IMR-90 (cell line): ENCODE results near the gene NF1. TPM values are rescaled to one million over a fixed set of nuclear protein-coding genes. Genes with fewer than 3 reads are reported as not detected.

Experiments
- ATAC-seq: fragments of 200-7000 bp; cut with Tn5 transposase; 2 replicates; pipeline ENCODE4 v1.9.1; 2020; ENCODE audit warnings: low read depth, mild to moderate bottlenecking, moderate library complexity
- BruUV-seq: library from RNA; stranded (reverse); fragments of 400-500 nt; replicated peaks from 2 replicates; lab custom pipeline; 2021; lab: Mats Ljungman, UMichigan
- CTCF ChIA-PET: fragments of 300-600 bp; formaldehyde crosslinking; extraction: SDS; loops from one replicate; lab custom pipeline; 2021; ENCODE audit warnings: antibody characterized with exemption; lab: Yijun Ruan, JAX
- POLR2A ChIA-PET: fragments of 300-600 bp; sonication (Branson Sonifier 250); formaldehyde crosslinking; loops from one replicate; lab custom pipeline; 2022; ENCODE audit warnings: antibody characterized with exemption; ENCODE audit not compliant: unreplicated experiment; lab: Charles Lee
- DNase-seq: peaks from one replicate; pipeline ENCODE4 v3.0.0; 2013
- H2AFZ ChIP-seq: replicated peaks from 2 replicates; pipeline ENCODE3; 2013; ENCODE audit warnings: low read length, mild to moderate bottlenecking; ENCODE audit not compliant: poor library complexity
- H2AK5ac ChIP-seq: 2 replicates; pipeline ENCODE4 v1.6.1; 2013; ENCODE audit warnings: low read depth, low read length, inconsistent platforms
- H2AK9ac ChIP-seq: replicated peaks from 2 replicates; pipeline ENCODE3; 2013; ENCODE audit warnings: mild to moderate bottlenecking, low read depth, low read length, moderate library complexity; ENCODE audit not compliant: poor library complexity
- H2BK120ac ChIP-seq: 2 replicates; pipeline ENCODE4 v1.6.1; 2013; ENCODE audit warnings: low read depth, low read length, inconsistent platforms
- H2BK15ac ChIP-seq: 3 replicates; pipeline ENCODE4 v1.6.1; 2013; ENCODE audit warnings: low read depth, low read length, inconsistent platforms
- H2BK20ac ChIP-seq: 2 replicates; pipeline ENCODE4 v1.6.1; 2013; ENCODE audit warnings: low read depth, mild to moderate bottlenecking, inconsistent platforms, low read length, moderate library complexity
- H2BK5ac ChIP-seq: 2 replicates; pipeline ENCODE4 v1.6.1; 2013; ENCODE audit warnings: mild to moderate bottlenecking, low read depth, low read length, inconsistent platforms; ENCODE audit not compliant: poor library complexity, severe bottlenecking
- H3K14ac ChIP-seq: replicated peaks from 2 replicates; pipeline ENCODE4 v1.6.1; 2013; ENCODE audit warnings: low read depth, low read length, inconsistent platforms
- H3K18ac ChIP-seq: 2 replicates; pipeline ENCODE4 v1.6.1; 2013; ENCODE audit warnings: low read depth, low read length, control low read depth
- H3K23ac ChIP-seq: 2 replicates; pipeline ENCODE4 v1.6.1; 2013; ENCODE audit warnings: low read depth, low read length, inconsistent platforms
- H3K27ac ChIP-seq: 2 replicates; pipeline ENCODE4 v1.5.1; 2013; ENCODE audit warnings: mild to moderate bottlenecking, control low read depth, low read length; ENCODE audit not compliant: insufficient read depth
- H3K27me3 ChIP-seq: 2 replicates; pipeline ENCODE4 v1.6.1; 2013; ENCODE audit warnings: low read length; ENCODE audit not compliant: control insufficient read depth, insufficient read depth
- H3K36me3 ChIP-seq: 2 replicates; pipeline ENCODE4 v1.6.1; 2013; ENCODE audit warnings: low read length, mixed read lengths; ENCODE audit not compliant: control insufficient read depth, insufficient read depth
- H3K4ac ChIP-seq: 2 replicates; pipeline ENCODE4 v1.6.1; 2013; ENCODE audit warnings: low read depth, low read length, inconsistent platforms
- H3K4me1 ChIP-seq: 2 replicates; pipeline ENCODE4 v1.6.1; 2013; ENCODE audit warnings: low read length, mixed read lengths; ENCODE audit not compliant: control insufficient read depth, insufficient read depth
- H3K4me2 ChIP-seq: 2 replicates; pipeline ENCODE4 v1.6.1; 2013; ENCODE audit warnings: low read depth, mild to moderate bottlenecking, control low read depth, low read length, moderate library complexity
- H3K4me3 ChIP-seq: 2 replicates; pipeline ENCODE4 v1.5.1; 2013; ENCODE audit warnings: low read depth, mild to moderate bottlenecking, control low read depth, low read length, moderate library complexity; ENCODE audit not compliant: insufficient read depth
- H3K56ac ChIP-seq: 2 replicates; pipeline ENCODE4 v1.6.1; 2013; ENCODE audit warnings: low read length, inconsistent platforms; ENCODE audit not compliant: insufficient read depth; ENCODE audit errors: extremely low read depth
- H3K79me1 ChIP-seq, 2 experiments: 2 replicates each; pipeline ENCODE4 v1.6.1; 2013; ENCODE audit warnings: low read length in 2 of 2, inconsistent platforms in 1 of 2, low read depth in 1 of 2
- H3K9ac ChIP-seq: 2 replicates; pipeline ENCODE4 v1.6.1; 2013; ENCODE audit warnings: low read depth, low read length, control low read depth
- H3K9me1 ChIP-seq: 2 replicates; pipeline ENCODE4 v1.6.1; 2013; ENCODE audit warnings: low read length, inconsistent platforms; ENCODE audit not compliant: insufficient read depth
- H3K9me3 ChIP-seq: 2 replicates; pipeline ENCODE4 v1.6.1; 2013; ENCODE audit warnings: low read length; ENCODE audit not compliant: control insufficient read depth, insufficient read depth
- H4K20me1 ChIP-seq: 2 replicates; pipeline ENCODE4 v1.6.1; 2013; ENCODE audit warnings: low read length, inconsistent platforms; ENCODE audit not compliant: insufficient read depth
- H4K5ac ChIP-seq: 2 replicates; pipeline ENCODE4 v1.6.1; 2013; ENCODE audit warnings: mild to moderate bottlenecking, low read depth, low read length, control low read depth
- H4K8ac ChIP-seq, 2 experiments: 2 replicates each; pipeline ENCODE4 v1.6.1; 2013; ENCODE audit warnings: low read depth in 2 of 2, low read length in 2 of 2, control low read depth in 1 of 2, inconsistent platforms in 1 of 2
- H4K91ac ChIP-seq: 2 replicates; pipeline ENCODE4 v1.6.1; 2013; ENCODE audit warnings: low read depth, low read length, inconsistent platforms; ENCODE audit not compliant: insufficient read depth
- BHLHE40 ChIP-seq: fragments of 150-350 bp; IDR thresholded peaks from 2 replicates; pipeline ENCODE4 v1.6.1; 2016; ENCODE audit warnings: mild to moderate bottlenecking, low read depth, low read length
- CEBPB ChIP-seq: IDR thresholded peaks from 2 replicates; pipeline ENCODE4 v1.6.1; 2012; ENCODE audit warnings: low read depth, low read length, improper control_type of control experiment
- CHD1 ChIP-seq: IDR thresholded peaks from 2 replicates; pipeline ENCODE4 v1.6.1; 2012; ENCODE audit warnings: low read depth, low read length, improper control_type of control experiment
- CTCF ChIP-seq: conservative IDR thresholded peaks from 2 replicates; pipeline ENCODE4 v1.5.1; 2012; ENCODE audit warnings: mild to moderate bottlenecking, low read depth, low read length, improper control_type of control experiment
- ELK1 ChIP-seq: fragments of 150-350 bp; IDR thresholded peaks from 2 replicates; pipeline ENCODE4 v1.6.1; 2016; ENCODE audit warnings: low read depth, mild to moderate bottlenecking, low read length, moderate library complexity, borderline replicate concordance
- FOS ChIP-seq: fragments of 150-350 bp; IDR thresholded peaks from 2 replicates; pipeline ENCODE4 v1.6.1; 2016; ENCODE audit warnings: low read depth, low read length
- MAFK ChIP-seq: IDR thresholded peaks from 2 replicates; pipeline ENCODE4 v1.6.1; 2012; ENCODE audit warnings: low read depth, low read length, improper control_type of control experiment
- MAZ ChIP-seq: IDR thresholded peaks from 2 replicates; pipeline ENCODE4 v1.6.1; 2012; ENCODE audit warnings: low read depth, mild to moderate bottlenecking, low read length, improper control_type of control experiment, moderate library complexity, borderline replicate concordance
- MXI1 ChIP-seq: IDR thresholded peaks from 2 replicates; pipeline ENCODE4 v1.6.1; 2012; ENCODE audit warnings: low read depth, mild to moderate bottlenecking, low read length, moderate library complexity, borderline replicate concordance
- NFE2L2 ChIP-seq: fragments of 150-350 bp; IDR thresholded peaks from 2 replicates; pipeline ENCODE4 v1.6.1; 2016; ENCODE audit warnings: low read depth, mild to moderate bottlenecking, low read length
- POLR2A ChIP-seq: IDR thresholded peaks from 2 replicates; pipeline ENCODE4 v1.6.1; 2012; ENCODE audit warnings: mild to moderate bottlenecking, low read depth, low read length
- RAD21 ChIP-seq: IDR thresholded peaks from 2 replicates; pipeline ENCODE4 v1.6.1; 2012; ENCODE audit warnings: low read length, improper control_type of control experiment
- RCOR1 ChIP-seq: IDR thresholded peaks from 2 replicates; pipeline ENCODE4 v1.6.1; 2012; ENCODE audit warnings: mild to moderate bottlenecking, low read length, improper control_type of control experiment; ENCODE audit not compliant: insufficient replicate concordance
- RFX5 ChIP-seq: IDR thresholded peaks from 2 replicates; pipeline ENCODE4 v1.8.0; 2012; ENCODE audit warnings: low read depth, mild to moderate bottlenecking, low read length, moderate library complexity
- SMC3 ChIP-seq: fragments of 150-350 bp; IDR thresholded peaks from 2 replicates; pipeline ENCODE4 v1.6.1; 2016; ENCODE audit warnings: low read depth, mild to moderate bottlenecking, antibody characterized with exemption, low read length, moderate library complexity
- USF2 ChIP-seq: fragments of 150-350 bp; IDR thresholded peaks from 2 replicates; pipeline ENCODE4 v1.6.1; 2017; ENCODE audit warnings: mild to moderate bottlenecking, antibody characterized with exemption, low read length, low read depth
- WGBS, 2 experiments: methylation state at CpG; one replicate each; pipeline versions ENCODE4 v1.1.5 to v1.1.7; 2013; ENCODE audit warnings: missing lambda C conversion rate in 2 of 2; ENCODE audit not compliant: insufficient read length in 1 of 2; ENCODE audit errors: extremely low coverage in 2 of 2; 5-methylcytosine and 5-hydroxymethylcytosine counted together
- dilution Hi-C: fragments of 300-500 bp; cut with HindIII; formaldehyde crosslinking; loops from one replicate; pipeline ENCODE4 v1.14.3; 2018; ENCODE audit warnings: low sequenced_read_pairs; ENCODE audit not compliant: unreplicated experiment
- in situ Hi-C: fragments of 300-500 bp; cut with MboI; formaldehyde crosslinking; loops from 3 replicates; pipeline ENCODE4 v1.14.3; 2019; ENCODE audit warnings: low sequenced_read_pairs, inconsistent platforms, mixed read lengths
- intact Hi-C: fragments of 100-400 bp; cut with micrococcal nuclease; formaldehyde crosslinking; loops from 2 replicates; pipeline ENCODE4 v1.10.0; 2022
- polyA plus RNA-seq, 3 experiments: library from polyadenylated mRNA; depleted of rRNA; stranded (reverse); fragments of >200 nt; gene quantifications; 2 replicates each; pipeline ENCODE4 v1.2.3, GENCODE V29; 2012; ENCODE audit warnings: low replicate concordance in 1 of 3
- total RNA-seq: library from RNA; depleted of rRNA; stranded (reverse); fragments of >200 nt; gene quantifications from 2 replicates; pipeline ENCODE4 v1.2.3, GENCODE V29; 2012

Gene NF1
- total and polyA plus RNA-seq, 2 of the 4 experiments (the other 2 are of a cell fraction) = 17.9 to 48.6 TPM

GRCh38 chr17:31155208-31155810, 60.5 kb downstream of the NF1 start:
- no TSS peak for BruUV-seq
- H4K20me1 ChIP-seq = 0 out of 2 replicates have a peak, but pooled peaks cover 3% of the 10 kb centered on the region
- no peak overlapping the region; a peak in 1 of 4 replicates for H4K8ac ChIP-seq
- no peak overlapping the region for H3K4me3 ChIP-seq
- intact Hi-C loops = no loop called here
- no peak overlapping the region for H3K27ac ChIP-seq
- H2AK5ac ChIP-seq = no peak overlapping the region
- H3K4ac ChIP-seq = no peak overlapping the region
- H3K23ac ChIP-seq = no peak overlapping the region
- TF ChIP-seq USF2 = no peak
- TF ChIP-seq FOS = no peak
- no peak for TF ChIP-seq POLR2A
- no peak for TF ChIP-seq RCOR1
- TF ChIP-seq NFE2L2 = no peak
- no peak for TF ChIP-seq MAZ
- TF ChIP-seq MXI1 = no peak
- TF ChIP-seq RFX5 = no peak
- no peak for TF ChIP-seq CTCF
- no peak for TF ChIP-seq SMC3
- no peak for TF ChIP-seq ELK1
- no peak for TF ChIP-seq CHD1
- no peak for TF ChIP-seq CEBPB
- no peak for TF ChIP-seq BHLHE40
- no peak for TF ChIP-seq MAFK
- TF ChIP-seq RAD21 = no peak
- no peak overlapping the region for H3K9ac ChIP-seq
- no peak overlapping the region for H2BK15ac ChIP-seq
- H3K56ac ChIP-seq = no peak overlapping the region
- in situ Hi-C loops = no loop called here
- H2AFZ ChIP-seq = no peak overlapping the region
- no peak overlapping the region for H3K14ac ChIP-seq
- peaks cover 3% of the 10 kb centered on the region for H3K36me3 ChIP-seq
- no peaks in the 10 kb centered on the region for H3K9me3 ChIP-seq
- H3K27me3 ChIP-seq = no peaks in the 10 kb centered on the region
- no peak overlapping the region for H2AK9ac ChIP-seq
- dilution Hi-C loops = no loop called here
- H3K4me2 ChIP-seq = no peak overlapping the region
- no peaks in the 10 kb centered on the region; the same call in 1 of the 2 replicates for H3K9me1 ChIP-seq
- H4K91ac ChIP-seq = no peak overlapping the region
- no peak overlapping the region for H3K18ac ChIP-seq
- no peaks in the 10 kb centered on the region for H3K4me1 ChIP-seq
- no peak overlapping the region for H2BK120ac ChIP-seq
- H3K79me1 ChIP-seq = peaks cover 22 to 37% of the 10 kb centered on the region in 2 experiments
- ChIA-PET CTCF (interaction anchor here (0.7 kb wide), 1 partner anchor 59 kb away, joined by 4 read pairs; no protein-coding TSS in a partner anchor), POLR2A (no interaction called here)
- ATAC-seq (peak; percentile 64), DNase-seq (peak; percentile 27)
- no peak overlapping the region for H2BK20ac ChIP-seq
- peak overlapping the region; percentile 11 for H2BK5ac ChIP-seq
- WGBS, 2 experiments = no CpG with 5 or more reads among the region's 1 CpG
- H4K5ac ChIP-seq = no peak overlapping the region
